WI38 (cell line): ENCODE measurements around the gene UNC93B1.

ENCODE experiments used
- H3K4me3 ChIP-seq: 2 replicates; pipeline ENCODE4 v1.5.1; 2011; ENCODE audit warnings: low read depth, mild to moderate bottlenecking, control low read depth, low read length
- TF ChIP-seq, protein P1 (sequence below): IDR thresholded peaks from 2 replicates; pipeline ENCODE4 v1.5.1; 2012; ENCODE audit warnings: low read depth, mild to moderate bottlenecking, control low read depth, low read length

UNC93B1 gene

DNA sequence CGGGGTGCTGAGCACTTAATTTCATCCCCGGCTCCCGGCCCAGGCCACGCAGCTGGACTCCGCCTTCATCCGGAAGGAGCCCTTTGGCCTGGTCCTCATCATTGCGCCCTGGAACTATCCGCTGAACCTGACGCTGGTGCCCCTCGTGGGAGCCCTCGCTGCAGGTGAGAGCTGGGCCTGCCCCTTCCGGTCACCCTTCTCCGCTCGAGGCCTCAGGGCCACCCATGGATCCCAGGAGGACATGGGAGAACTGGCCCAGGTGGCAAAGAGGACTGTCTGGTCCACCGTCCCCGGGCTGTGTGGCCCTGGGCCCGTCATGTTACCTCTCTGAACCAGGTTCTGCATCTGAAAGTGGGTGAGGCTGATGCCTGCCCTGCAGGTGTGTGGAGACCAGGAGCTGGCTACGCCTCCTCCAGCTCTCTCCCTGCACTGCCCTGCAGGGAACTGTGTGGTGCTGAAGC lies 14.9 kb upstream of the UNC93B1 start:
- H3K4me3 ChIP-seq = no peak overlapping the region
- TF ChIP-seq, protein P1, sequence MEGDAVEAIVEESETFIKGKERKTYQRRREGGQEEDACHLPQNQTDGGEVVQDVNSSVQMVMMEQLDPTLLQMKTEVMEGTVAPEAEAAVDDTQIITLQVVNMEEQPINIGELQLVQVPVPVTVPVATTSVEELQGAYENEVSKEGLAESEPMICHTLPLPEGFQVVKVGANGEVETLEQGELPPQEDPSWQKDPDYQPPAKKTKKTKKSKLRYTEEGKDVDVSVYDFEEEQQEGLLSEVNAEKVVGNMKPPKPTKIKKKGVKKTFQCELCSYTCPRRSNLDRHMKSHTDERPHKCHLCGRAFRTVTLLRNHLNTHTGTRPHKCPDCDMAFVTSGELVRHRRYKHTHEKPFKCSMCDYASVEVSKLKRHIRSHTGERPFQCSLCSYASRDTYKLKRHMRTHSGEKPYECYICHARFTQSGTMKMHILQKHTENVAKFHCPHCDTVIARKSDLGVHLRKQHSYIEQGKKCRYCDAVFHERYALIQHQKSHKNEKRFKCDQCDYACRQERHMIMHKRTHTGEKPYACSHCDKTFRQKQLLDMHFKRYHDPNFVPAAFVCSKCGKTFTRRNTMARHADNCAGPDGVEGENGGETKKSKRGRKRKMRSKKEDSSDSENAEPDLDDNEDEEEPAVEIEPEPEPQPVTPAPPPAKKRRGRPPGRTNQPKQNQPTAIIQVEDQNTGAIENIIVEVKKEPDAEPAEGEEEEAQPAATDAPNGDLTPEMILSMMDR = no peak

DNA sequence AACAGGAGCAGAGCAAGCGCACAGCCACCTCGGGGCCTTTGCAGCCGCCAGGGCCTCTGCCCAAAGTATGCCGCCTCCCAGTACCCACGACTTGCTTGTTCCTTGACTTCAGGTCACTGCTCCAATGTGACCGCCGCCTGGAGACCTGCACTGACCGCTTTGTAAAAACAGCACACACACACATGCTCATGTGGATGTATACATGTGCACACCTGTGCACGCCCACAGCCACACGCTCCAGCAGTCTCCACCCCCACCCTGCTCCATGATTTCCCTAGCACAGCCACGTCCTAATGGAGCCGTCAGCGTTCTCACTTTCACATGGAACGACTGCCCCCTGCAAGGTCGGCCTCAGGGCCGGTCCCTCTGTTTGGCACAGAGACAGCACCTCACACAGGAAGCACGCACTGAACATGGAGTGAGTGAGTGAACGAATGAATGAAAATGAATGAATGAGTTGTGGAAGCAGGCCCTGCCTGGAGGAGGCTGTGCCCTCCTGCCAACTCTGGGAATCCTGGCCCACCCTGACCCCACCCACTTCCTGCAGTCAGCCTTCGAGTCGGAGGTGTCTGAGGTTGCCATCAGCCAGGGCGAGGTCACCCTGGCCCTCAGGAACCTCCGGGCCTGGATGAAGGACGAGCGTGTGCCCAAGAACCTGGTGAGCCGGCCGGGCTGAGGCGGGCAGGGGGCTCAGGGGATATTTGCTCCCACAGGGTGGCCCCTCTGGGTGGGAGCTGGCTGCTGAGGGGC lies 14.3 kb upstream of the UNC93B1 start:
- H3K4me3 ChIP-seq = no peak overlapping the region
- TF ChIP-seq, protein P1 = no peak

DNA sequence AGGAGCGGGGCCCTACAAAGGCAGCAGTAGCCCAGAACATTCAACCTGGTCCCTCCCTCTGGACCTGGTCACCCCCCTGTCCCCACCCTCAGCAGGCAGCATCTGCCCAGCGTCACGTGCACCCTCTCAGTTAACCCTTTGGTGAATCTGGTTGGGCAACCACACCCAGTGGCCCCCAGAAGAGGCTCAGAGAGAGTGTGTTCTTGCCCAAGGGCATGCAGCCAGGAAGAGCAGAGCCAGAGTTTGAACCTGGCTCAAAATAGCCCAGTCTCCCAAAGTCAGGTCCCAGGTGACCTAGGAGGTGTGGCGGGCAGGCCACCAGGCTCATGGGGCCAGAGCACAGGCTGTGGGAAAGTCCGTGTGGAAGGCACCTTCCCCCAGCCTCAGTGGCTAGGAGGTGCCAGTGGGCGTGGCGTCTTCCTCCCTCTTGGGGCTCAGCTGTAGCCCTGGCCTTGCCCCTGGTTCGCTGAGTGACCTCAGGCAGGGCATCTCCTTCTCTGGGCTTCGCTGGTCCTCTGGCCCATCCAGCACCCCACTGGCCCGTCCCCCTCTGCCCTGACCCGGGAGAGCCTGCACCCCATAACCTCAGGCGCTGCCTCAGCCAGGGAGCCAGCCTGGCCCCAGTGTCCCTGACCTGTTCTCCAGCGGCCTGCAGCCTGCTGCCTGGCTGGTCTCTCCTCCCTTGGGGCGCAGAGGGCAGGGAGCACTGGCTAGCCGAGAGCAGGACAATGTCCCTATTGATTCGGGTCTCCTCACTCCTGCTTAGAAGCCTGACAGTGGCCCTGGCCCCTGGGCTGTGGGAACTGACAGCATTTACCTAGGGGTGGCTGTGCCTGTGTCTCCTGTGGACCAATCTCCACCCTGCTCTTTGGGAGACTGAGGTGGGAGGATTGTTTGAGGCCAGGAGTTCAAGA lies 13.3 kb upstream of the UNC93B1 start:
- no peak overlapping the region for H3K4me3 ChIP-seq
- TF ChIP-seq, protein P1 = no peak

DNA sequence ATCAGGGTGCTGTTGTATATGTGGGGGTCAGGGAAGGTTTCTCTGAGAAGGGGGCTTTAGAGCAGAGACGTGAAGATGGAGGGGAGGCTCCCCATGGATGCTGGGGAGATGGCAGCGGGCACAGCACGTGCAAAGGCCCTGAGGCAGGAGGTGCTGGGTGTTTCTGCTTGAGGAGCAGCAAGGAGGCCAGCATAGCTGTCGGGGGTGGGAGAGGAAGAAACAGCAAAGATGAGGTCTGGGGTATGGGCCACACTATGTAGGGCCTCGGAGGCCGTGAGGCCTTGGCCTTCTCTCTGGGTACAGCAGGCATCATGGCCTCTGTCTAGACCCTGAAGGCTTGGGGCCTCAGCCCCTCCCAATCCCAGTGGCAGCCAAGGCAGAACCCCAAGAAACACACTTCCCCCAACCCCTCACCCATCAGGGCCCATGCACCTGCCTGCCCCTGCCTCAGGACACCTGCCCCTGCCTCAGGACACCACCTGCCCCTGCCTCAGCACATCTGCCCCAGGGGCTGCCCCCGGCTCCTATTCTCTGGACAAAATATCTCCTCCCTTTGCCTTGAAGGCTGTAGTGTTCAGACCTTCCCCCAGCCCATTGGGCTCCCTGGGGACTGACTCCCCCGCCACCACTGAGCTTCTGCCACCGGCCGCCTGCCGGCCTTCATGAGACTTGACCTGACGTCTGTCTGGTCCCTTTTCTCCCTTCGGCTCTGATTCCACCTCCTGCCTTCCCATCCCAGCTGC lies 12.4 kb upstream of the UNC93B1 start:
- H3K4me3 ChIP-seq = no peak overlapping the region
- TF ChIP-seq, protein P1 = no peak

DNA sequence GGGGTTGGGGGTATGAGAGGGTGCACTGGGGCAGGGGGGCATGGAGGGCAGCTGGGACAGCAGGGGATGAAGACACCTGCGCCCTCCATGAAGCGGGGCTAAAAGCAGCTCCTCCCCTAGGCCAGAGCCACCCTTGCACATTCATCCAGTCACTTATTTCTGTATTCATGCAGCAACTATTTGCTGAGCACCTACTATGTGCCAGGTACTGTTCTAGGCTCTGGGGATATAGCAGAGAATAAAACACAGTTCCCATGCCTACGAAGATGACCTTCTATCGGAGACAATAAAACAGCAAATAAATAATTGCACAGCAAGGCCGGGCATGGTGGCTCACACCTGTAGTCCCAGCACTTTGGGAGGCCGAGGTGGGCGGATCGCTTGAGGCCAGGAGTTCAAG lies 11.6 kb upstream of the UNC93B1 start:
- H3K4me3 ChIP-seq = no peak overlapping the region
- TF ChIP-seq, protein P1 = no peak

DNA sequence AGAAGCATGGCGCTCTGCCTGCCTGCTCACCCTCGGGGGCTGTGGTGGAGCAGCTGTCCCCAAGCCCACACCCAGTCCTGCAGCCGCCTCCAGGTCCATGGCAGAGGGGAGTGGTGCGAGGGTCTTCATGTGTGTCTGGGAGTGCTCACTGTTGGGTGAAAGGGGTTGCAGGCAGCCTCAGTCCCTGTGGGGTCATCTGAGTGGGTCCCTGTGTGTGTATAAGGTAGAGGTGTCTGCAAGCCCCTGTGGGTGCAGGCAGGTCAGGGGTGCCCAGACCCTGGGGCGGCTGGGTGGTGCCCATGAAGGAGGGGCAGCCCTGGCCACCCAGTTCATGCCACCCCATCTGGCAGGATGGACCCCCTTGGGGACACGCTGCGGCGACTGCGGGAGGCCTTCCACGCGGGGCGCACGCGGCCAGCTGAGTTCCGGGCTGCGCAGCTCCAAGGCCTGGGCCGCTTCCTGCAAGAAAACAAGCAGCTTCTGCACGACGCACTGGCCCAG lies 11.1 kb upstream of the UNC93B1 start:
- H3K4me3 ChIP-seq = no peak overlapping the region
- TF ChIP-seq, protein P1 = no peak
